ENCODE data around the gene HOXD3.

DNA sequence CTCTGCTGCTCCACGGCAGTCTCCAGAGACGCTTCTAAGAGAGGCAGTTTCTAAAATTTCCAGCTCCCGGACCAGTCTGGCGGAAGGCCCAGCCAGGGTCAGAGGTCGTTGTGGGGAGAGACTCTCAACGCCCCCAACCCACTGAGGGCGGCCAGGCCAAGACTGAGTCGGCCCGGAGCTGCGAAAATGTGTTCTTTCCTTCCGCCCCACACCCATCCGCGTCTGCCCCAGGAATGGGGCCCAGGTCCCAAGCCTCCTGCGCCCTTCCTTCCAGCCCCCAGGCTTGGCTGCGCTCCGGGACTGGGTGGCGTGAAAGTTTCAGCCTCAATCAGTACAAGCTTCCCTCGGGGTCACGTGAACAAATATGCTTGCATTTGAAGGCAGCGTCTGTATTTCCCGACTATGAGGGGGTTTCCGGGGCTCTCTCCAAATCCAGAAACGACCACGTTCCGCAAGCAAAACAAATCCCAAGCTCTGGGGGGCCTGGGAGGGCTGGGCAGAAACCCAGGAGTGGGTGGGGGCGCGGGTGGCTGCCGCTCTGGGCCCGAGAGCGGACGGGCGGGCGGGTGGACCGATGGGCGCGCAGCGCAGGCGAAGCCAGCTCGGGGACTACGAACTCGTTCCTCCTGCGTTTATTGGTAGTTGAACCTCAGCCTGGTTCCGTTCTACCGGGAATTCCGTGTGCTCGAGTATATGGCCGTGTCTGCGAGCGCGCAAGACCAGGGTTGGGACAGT lies 3.3 kb downstream of the HOXD3 start:
- TF ChIP-seq, protein P1, sequence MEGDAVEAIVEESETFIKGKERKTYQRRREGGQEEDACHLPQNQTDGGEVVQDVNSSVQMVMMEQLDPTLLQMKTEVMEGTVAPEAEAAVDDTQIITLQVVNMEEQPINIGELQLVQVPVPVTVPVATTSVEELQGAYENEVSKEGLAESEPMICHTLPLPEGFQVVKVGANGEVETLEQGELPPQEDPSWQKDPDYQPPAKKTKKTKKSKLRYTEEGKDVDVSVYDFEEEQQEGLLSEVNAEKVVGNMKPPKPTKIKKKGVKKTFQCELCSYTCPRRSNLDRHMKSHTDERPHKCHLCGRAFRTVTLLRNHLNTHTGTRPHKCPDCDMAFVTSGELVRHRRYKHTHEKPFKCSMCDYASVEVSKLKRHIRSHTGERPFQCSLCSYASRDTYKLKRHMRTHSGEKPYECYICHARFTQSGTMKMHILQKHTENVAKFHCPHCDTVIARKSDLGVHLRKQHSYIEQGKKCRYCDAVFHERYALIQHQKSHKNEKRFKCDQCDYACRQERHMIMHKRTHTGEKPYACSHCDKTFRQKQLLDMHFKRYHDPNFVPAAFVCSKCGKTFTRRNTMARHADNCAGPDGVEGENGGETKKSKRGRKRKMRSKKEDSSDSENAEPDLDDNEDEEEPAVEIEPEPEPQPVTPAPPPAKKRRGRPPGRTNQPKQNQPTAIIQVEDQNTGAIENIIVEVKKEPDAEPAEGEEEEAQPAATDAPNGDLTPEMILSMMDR (IDR thresholded peaks at IDR 0.05): no peak
- TF ChIP-seq POLR2A (IDR thresholded peaks at IDR 0.05): no peak

Measured in lower leg skin (tissue), 3 donors.